Glomerular endothelial cell (primary cell): Measurements from ENCODE around the gene APEH. TPM values are rescaled to one million over a fixed set of nuclear protein-coding genes. Genes with fewer than 3 reads are reported as not detected.
"Not testable (repeated sequence)": the region's sequence is repeated elsewhere in the genome, so short reads cannot be mapped to it uniquely, and the experiment has no call there.

Experiments used
- DNase-seq: peaks from one replicate; pipeline ENCODE4 v3.0.0-alpha.2; 2011; ENCODE audit warnings: low read depth, low spot score; ENCODE audit errors: extremely low read depth
- total RNA-seq: library from RNA; depleted of rRNA; stranded (reverse); fragments of >200 nt; gene quantifications from 2 replicates; pipeline ENCODE4 v1.2.3, GENCODE V29; 2015

The APEH gene
- total RNA-seq, 1 donor from 2014 or later: 58.5 TPM

GRCh38 chr3:49667701-49668413 lies 6.3 kb upstream of the APEH start:
- no peak for DNase-seq

- no peak for DNase-seq
Measured at GRCh38 chr3:49668414-49668797, 5.7 kb upstream of the APEH start.

GRCh38 chr3:49668861-49669260 lies 5.3 kb upstream of the APEH start:
- DNase-seq: no peak

- DNase-seq: no peak
Measured at GRCh38 chr3:49669352-49669751, 4.8 kb upstream of the APEH start.

- DNase-seq: no peak
Measured at GRCh38 chr3:49670940-49671290, 3.2 kb upstream of the APEH start.

- DNase-seq: no peak
Measured at GRCh38 chr3:49671291-49672288, 2.6 kb upstream of the APEH start.

GRCh38 chr3:49673121-49673714 lies 933 bp upstream of the APEH start:
- DNase-seq: no peak

GRCh38 chr3:49674497-49674983 lies 389 bp downstream of the APEH start:
- DNase-seq: no peak

- DNase-seq: no peak
Measured at GRCh38 chr3:49675912-49676311, 1.8 kb downstream of the APEH start.

GRCh38 chr3:49680493-49681231 lies 6.5 kb downstream of the APEH start:
- no peak for DNase-seq

GRCh38 chr3:49681232-49681522 lies 7.0 kb downstream of the APEH start:
- DNase-seq: no peak

GRCh38 chr3:49681543-49681942 lies 7.4 kb downstream of the APEH start:
- no peak for DNase-seq

GRCh38 chr3:49683162-49683561 lies 9.0 kb downstream of the APEH start:
- DNase-seq: no peak

- not testable (repeated sequence) for DNase-seq
Measured at GRCh38 chr3:49684453-49684852, 10.3 kb downstream of the APEH start.

- DNase-seq: not testable (repeated sequence)
Measured at GRCh38 chr3:49685103-49685502, 11.0 kb downstream of the APEH start.

GRCh38 chr3:49685846-49686245 lies 11.7 kb downstream of the APEH start:
- DNase-seq: not testable (repeated sequence)

GRCh38 chr3:49686346-49686745 lies 12.2 kb downstream of the APEH start:
- not testable (repeated sequence) for DNase-seq

GRCh38 chr3:49686769-49687423 lies 12.7 kb downstream of the APEH start:
- DNase-seq: not testable (repeated sequence)

GRCh38 chr3:49687424-49687795 lies 13.3 kb downstream of the APEH start:
- DNase-seq: not testable (repeated sequence)

GRCh38 chr3:49688338-49689045 lies 14.3 kb downstream of the APEH start:
- DNase-seq: not testable (repeated sequence)
